Left renal pelvis (tissue), 4 donors: ENCODE measurements around the gene SLC11A1. TPM values are rescaled to one million over a fixed set of nuclear protein-coding genes. Genes with fewer than 3 reads are reported as not detected.

Experiments
- DNase-seq, 4 donors: peaks; one replicate each; pipeline ENCODE4 v3.0.0-alpha.2; 2013; ENCODE audit warnings: low read depth in 4 of 4, low spot score in 3 of 4
- polyA plus RNA-seq, 4 donors: library from polyadenylated mRNA; unstranded; fragments of 120-200 nt; gene quantifications; one replicate each; pipeline ENCODE4 v1.2.1, GENCODE V29; 2013; ENCODE audit not compliant: insufficient read length in 4 of 4

SLC11A1 gene
- polyA plus RNA-seq, result 1 to 10 TPM in 2 of 4 donors, under 1 TPM in 2; 0.57 to 1.5 (median 1.0) TPM

DNA sequence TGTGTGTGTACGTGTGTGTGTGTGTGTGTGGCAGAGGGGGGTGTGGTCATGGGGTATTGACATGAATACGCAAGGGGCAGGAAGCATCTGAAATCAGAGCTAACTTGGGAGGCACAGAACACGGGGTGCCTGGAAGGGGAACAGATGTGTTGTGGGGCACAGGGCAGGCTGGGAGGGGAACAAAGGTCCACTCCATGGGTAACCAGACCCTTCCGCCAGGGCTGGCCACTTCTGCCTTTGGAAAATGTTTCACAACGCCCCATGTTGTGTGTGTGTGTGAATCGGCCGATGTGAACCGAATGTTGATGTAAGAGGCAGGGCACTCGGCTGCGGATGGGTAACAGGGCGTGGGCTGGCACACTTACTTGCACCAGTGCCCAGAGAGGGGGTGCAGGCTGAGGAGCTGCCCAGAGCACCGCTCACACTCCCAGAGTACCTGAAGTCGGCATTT is at the start of gene SLC11A1:
SLC11A1 (plus strand) TSS at position 358 of the 451 bp plus-strand sequence. CDS start 96 bp downstream, outside the sequence.
- no peak for DNase-seq

DNA sequence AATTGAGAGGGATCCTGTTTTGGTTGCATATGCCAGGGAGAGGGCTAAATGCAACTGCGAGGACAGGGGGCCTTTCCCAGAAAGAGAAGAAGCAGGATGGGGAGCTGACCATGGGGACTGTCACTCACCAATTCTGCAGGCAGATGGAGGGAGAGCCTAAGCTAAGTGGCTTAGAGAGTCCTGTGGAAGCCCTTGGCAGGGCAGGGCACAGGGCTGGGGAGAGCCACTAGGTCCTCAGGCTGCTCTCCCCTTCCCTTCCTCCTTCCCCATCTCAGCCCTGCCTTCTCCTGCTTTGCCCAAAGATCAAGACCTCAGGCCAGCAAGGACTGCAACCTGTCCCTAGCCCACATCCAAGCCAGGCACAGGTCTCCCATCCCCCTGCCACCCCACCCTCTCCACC is 49.8 kb upstream of the SLC11A1 start:
- no peak for DNase-seq

GRCh38 chr2:218332920-218333645 is 49.0 kb upstream of the SLC11A1 start:
- DNase-seq, result no peak

GRCh38 chr2:218334531-218334930 is 47.5 kb upstream of the SLC11A1 start:
- DNase-seq, result no peak

DNA sequence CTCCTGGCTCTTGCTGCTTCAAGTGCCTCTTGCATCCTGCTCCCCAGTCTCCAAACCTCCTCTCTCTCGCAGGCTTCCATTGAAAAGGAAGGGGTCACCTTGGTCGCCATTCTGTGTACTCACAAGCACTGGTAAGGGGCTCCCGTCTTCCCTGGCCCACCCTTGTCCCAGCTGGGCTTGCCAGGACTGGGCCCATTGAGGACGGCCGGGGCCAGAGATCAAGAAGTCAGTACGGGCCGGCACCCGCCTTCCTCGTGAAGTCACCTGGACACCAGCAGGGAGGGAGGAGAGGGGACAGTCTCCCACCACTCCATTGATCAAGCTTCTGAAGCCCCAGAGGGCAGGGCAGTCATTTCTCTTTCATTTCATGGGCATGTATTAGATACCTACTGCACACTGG is 41.4 kb upstream of the SLC11A1 start:
- DNase-seq, result no peak

DNA sequence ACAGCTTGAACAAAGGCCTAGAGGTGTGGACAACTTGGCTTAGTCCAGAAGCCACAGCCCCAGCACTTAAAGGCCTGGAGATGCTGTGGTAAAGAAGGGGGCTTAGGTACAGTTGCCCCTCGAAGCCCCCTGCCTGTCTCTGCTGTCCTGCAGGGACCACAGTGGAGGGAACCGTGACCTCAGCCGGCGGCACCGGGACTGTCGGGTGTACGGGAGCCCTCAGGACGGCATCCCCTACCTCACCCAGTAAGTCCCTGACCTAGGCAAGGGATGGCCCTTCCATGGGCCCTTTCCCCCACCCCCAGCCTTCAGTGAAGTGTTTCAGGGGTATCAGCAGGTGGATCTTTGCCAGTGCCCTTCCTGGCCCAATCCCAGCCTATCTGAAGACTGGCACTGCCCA is 40.7 kb upstream of the SLC11A1 start:
- DNase-seq, result no peak

DNA sequence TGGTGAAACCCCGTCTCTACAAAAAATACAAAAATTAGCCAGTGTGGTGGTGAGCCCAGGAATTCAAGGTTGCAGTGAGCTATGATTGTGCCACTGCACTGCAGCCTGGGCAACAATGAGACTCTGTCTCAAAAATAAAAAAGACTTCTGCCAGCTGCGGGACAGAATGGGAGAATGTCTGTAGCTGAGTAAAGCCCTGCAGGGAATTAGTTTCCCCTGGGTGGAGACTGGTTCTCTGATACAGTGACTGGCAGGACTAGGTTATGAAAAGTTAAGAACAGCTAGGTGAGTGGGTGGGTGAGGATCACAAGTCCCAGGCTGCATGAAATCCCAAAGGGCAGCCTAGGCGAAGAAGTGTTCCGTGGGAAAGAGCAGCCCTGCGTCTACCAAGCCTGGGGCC is 39.2 kb upstream of the SLC11A1 start:
- no peak for DNase-seq

GRCh38 chr2:218343591-218343990 is 38.5 kb upstream of the SLC11A1 start:
- DNase-seq, result no peak

DNA sequence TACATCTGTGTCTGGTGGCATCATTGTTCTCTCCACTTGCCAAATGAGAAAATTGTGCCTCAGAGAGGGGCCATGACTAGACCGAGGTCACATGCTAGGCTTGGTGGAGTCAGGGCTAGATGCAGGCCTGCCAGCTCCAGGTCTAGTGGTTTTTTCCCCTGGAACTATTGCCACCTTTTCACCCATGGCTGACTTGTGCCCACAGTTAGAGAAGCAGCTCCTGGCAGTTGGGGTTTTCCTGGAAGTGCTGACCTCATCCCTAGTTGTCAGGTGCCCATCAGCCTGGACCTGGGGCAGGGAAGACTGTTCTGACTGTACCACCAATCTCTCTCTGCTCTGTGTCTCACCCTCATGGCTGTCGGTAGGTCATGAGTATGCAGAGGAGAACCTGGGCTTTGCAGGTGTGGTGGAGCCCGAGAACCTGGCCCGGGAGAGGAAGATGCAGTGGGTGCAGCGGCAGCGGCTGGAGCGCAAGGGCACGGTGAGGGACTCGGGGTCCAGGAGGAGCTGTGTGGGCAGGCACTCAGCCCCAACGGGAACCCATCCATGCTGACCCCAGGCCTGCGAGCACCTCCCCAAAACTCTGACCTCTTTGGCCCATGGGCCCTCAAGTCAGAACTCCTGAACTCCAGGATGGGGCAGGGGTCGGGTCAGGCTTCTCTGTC is 37.9 kb upstream of the SLC11A1 start:
- DNase-seq, result no peak

- no peak for DNase-seq
Observed at GRCh38 chr2:218344755-218345417, 37.2 kb upstream of the SLC11A1 start.

GRCh38 chr2:218345491-218346236 is 36.4 kb upstream of the SLC11A1 start:
- no peak for DNase-seq

GRCh38 chr2:218347172-218347571 is 34.9 kb upstream of the SLC11A1 start:
- no peak for DNase-seq

- no peak for DNase-seq
Observed at GRCh38 chr2:218354045-218354444, 28.0 kb upstream of the SLC11A1 start.

GRCh38 chr2:218354850-218355443 is 27.1 kb upstream of the SLC11A1 start:
- no peak for DNase-seq

DNA sequence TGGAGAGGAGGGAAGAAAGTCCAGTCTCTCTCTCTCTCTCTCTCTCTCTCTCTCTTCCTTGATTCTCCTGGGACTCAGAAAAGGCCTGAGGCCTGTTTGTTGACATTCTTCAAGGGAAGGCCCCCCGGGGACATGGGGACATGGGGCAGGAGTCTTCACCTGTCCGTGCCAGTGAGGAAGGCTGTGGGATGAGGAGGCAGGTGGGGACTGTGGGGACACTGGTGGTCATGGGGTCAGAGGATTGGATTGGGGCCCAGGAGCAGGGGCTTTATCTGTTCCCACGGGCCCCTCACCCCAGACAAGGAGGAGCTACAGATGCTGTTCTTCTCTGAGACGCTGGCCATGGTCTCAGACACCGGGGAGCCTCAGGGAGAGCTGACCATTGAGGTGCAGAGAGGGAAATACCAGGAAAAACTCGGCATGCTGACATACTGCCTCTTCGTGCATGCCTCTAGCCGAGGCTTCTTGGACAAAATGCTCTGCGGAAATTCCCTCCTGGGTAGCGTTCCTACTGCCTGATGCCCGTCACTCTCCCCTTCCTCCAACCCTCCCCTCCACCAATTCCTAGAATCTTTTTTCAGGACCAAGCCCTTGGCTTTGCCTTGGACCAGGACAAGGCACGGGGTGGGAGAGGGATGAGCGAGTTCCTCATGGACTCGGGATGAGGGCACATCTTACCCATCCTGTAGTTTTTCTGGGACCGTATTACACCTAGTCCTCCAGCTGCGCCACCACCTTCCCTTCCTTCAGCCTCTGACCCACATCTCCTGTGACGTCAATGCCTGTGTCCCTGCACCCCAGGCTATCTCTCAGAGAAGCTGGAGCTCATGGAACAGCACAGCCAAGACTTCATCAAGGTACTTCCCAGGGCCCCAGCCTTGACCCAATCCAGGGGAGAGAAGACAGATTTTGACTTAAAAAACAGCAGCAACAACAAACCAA is 24.6 kb upstream of the SLC11A1 start:
- DNase-seq, result no peak

DNA sequence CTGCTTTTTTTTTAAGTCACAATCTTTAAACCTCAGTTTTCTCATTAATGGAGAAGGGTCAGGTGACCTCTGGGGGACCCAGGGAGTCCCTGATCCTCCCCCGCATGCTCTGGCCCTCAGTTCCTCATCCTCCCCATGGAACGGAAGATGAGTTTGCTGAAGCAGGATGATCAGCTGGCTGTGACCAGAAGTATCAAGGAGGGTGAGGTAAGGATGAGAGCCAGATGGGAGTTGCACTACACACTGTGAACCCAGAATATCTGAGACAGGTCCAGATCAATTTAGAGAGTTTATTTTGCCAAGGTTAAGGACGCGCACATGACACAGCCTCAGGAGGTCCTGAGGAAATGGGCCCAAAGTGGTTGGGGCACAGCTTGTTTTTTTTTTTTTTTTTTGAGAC is 21.6 kb upstream of the SLC11A1 start:
- DNase-seq, result no peak

- no peak for DNase-seq
Observed at GRCh38 chr2:218362606-218363005, 19.5 kb upstream of the SLC11A1 start.

GRCh38 chr2:218363736-218364135 is 18.3 kb upstream of the SLC11A1 start:
- no peak for DNase-seq

- no peak for DNase-seq
Observed at GRCh38 chr2:218364196-218364595, 17.9 kb upstream of the SLC11A1 start.
